ENCODE measurements around the gene PLCB4.

Gene PLCB4

DNA sequence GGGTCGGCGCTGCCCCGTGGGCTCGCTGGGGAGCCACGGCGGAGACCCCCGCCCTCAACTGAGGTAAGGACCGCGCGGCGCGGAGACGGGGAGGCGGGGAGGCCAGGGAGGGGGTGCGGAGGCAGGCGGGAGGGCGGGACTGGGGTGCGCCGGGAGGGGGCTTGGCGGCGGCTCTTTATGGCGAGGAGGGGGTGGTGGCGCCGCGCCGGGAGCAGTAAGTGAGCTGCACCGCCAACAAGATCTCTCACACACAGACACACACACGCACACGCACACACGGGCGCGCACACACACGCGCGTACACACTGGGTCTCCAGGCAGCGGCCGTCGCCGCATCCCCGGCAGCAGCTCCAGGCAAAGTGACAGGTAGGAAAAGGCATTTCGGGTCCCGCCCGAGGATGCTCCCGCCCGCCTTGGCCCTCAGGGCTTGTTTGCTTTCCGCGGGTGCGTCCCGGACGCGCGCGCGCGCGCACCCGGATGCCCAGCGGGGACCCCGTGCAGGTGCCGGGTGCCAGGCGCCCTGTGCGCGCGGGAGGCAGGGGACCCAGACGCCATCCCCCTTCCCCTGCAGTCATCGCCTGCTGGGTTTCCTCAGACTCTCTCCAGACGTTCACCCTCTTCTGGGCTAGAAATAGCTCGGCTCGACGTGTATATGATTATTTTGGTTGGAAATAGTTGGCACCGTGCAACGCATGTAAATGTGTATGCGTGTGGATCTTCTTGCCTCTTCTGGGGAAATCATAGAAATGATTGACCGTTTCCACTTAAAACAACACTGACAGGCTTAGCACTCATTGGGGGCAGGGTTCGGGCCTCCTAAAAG lies at the start of gene PLCB4:
PLCB4 (plus strand) TSS at position 247 of the 823 bp plus-strand sequence. CDS start 238,728 bp downstream, outside the sequence.
- no peak for DNase-seq (ENCODE audit: extremely low read depth, low read depth)
- TF ChIP-seq, protein P1, sequence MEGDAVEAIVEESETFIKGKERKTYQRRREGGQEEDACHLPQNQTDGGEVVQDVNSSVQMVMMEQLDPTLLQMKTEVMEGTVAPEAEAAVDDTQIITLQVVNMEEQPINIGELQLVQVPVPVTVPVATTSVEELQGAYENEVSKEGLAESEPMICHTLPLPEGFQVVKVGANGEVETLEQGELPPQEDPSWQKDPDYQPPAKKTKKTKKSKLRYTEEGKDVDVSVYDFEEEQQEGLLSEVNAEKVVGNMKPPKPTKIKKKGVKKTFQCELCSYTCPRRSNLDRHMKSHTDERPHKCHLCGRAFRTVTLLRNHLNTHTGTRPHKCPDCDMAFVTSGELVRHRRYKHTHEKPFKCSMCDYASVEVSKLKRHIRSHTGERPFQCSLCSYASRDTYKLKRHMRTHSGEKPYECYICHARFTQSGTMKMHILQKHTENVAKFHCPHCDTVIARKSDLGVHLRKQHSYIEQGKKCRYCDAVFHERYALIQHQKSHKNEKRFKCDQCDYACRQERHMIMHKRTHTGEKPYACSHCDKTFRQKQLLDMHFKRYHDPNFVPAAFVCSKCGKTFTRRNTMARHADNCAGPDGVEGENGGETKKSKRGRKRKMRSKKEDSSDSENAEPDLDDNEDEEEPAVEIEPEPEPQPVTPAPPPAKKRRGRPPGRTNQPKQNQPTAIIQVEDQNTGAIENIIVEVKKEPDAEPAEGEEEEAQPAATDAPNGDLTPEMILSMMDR (IDR thresholded peaks at IDR 0.05; ENCODE audit: low read depth, low read length, missing control alignments) = no peak
- H3K4me3 ChIP-seq (replicated peaks; ENCODE audit: low read depth, low read length) = peak within 1 kb of the TSS; percentile 67

DNA sequence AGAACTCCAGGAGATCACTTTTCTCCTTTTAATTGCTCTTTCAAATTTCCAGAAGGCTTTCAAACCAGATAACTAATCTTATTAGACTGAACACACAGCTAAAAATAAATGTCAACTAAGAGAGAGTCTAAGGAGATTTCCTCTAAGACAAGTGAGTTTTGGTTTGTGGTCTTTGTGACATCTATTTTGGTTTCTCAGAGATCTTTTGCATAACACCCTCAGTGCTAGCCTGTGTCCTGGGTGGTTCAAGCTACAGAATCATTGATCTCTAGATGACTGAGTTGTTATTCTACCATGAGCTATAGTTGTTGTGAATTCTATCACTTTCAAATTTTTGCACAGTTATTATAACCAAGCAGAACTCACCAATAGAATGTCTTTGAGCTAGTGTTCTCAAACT lies 49.1 kb upstream of the PLCB4 start:
- DNase-seq (ENCODE audit: extremely low read depth, low read depth) = no peak
- H3K4me3 ChIP-seq (replicated peaks; ENCODE audit: low read depth, low read length) = no peak overlapping the region
- TF ChIP-seq, protein P1 (IDR thresholded peaks at IDR 0.05; ENCODE audit: low read depth, low read length, missing control alignments) = no peak

DNA sequence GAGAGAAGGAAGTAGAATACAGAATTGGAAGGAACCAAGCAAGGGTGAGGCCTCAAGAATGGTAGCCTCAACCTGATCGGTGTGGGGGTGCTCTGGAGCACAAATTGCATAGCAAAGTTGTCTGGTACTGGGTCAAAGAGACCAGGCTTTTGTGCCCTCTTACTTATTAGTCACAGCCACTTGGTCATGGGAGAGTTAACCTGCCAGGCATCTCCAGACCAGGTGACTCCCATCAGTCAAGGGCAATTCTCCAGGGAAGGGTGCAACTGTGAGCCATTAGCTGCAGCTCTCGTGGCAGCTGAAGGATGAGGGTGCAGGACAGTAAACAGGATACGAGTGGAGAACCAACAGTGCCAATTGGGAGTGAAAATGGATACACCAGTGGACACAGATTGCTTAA lies 47.7 kb upstream of the PLCB4 start:
- TF ChIP-seq, protein P1 (IDR thresholded peaks at IDR 0.05; ENCODE audit: low read depth, low read length, missing control alignments) = no peak
- no peak for DNase-seq (ENCODE audit: extremely low read depth, low read depth)
- no peak overlapping the region for H3K4me3 ChIP-seq (replicated peaks; ENCODE audit: low read depth, low read length)

DNA sequence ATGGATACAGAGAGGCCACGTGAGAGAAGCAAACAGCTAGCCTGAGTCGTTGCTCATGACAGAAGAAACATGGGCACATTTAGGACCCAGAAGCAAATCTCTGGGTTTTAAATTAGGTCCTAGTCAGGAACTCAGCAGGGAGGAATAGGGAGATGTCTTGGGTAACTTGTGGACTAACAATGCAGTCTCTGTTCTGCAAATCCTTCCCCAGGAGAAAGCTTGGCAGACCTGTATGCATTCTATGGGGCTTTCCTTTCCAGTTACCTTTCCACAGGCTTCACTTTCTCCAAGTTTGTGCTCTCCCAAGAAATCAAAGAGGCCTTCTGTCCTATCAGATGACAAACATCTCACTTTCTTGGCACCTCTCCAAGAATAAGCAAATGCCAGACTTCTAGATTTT lies 47.2 kb upstream of the PLCB4 start:
- TF ChIP-seq, protein P1 (IDR thresholded peaks at IDR 0.05; ENCODE audit: low read depth, low read length, missing control alignments) = no peak
- H3K4me3 ChIP-seq (replicated peaks; ENCODE audit: low read depth, low read length) = no peak overlapping the region
- no peak for DNase-seq (ENCODE audit: extremely low read depth, low read depth)

DNA sequence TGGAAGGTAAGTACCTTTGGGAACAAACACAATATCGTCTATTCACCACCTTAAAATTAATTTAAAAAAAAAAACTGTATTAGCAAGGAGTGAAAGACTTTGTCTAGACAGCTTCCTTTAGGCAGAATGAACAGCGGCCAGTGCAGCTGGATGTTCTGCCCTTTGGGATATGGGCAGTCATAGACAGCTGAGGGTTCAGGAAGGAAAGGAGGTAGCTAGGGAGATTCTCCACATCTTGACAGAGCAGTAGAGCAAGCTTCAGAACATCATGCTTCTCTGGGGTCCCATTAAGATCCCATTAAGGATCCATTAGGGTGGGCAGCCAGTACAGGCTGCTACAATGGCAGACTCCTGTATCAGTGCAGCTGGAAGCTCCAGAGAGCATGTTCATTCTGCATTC lies 46.5 kb upstream of the PLCB4 start:
- no peak overlapping the region for H3K4me3 ChIP-seq (replicated peaks; ENCODE audit: low read depth, low read length)
- TF ChIP-seq, protein P1 (IDR thresholded peaks at IDR 0.05; ENCODE audit: low read depth, low read length, missing control alignments) = no peak
- no peak for DNase-seq (ENCODE audit: extremely low read depth, low read depth)

DNA sequence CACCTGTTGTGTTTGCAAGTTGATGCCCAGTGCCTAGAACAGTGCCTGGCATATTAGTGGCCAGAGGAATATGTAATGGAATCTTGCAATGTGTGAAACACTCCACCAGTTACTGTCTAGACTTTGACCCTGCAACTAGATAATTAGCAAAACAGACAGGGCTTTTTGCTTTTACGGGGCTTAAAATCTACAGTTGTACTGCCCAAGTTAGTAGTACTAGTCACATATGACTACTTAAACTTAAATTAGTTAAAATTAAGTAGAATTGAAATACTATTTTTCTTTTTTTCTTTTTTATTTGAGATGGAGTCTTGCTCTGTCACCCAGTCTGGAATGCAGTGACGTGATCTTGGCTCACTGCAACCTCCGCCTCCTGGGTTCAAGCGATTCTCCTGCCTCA lies 44.3 kb upstream of the PLCB4 start:
- H3K4me3 ChIP-seq (replicated peaks; ENCODE audit: low read depth, low read length) = no peak overlapping the region
- TF ChIP-seq, protein P1 (IDR thresholded peaks at IDR 0.05; ENCODE audit: low read depth, low read length, missing control alignments) = no peak
- DNase-seq (ENCODE audit: extremely low read depth, low read depth) = no peak

Measured in HFF-Myc (cell line).